ENCODE data around the gene CABLES1.
"Not testable (repeated sequence)": the region's sequence is repeated elsewhere in the genome, so short reads cannot be mapped to it uniquely, and the experiment has no call there.

The CABLES1 gene

DNA sequence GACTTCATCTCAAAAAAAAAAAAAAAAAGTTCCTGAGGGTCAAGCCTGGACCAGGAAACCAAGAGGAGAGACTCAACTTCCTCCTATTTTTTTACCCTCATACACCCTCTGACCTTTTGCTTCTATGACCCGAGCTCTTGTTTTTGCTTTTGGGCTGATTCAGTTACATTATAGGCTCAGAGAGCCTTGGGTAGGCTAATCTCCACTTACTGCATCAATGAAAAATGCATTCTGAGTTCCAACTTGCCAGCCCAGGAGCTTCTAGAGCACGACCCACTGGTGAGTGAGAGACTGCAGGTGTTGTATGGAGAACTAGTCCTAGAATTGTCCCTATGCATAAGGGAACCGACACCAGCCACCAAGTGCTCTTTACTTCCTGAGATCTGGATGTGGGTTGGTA is 91.1 kb downstream of the CABLES1 start:
- peak; percentile 14 for DNase-seq (ENCODE audit: low read depth)

DNA sequence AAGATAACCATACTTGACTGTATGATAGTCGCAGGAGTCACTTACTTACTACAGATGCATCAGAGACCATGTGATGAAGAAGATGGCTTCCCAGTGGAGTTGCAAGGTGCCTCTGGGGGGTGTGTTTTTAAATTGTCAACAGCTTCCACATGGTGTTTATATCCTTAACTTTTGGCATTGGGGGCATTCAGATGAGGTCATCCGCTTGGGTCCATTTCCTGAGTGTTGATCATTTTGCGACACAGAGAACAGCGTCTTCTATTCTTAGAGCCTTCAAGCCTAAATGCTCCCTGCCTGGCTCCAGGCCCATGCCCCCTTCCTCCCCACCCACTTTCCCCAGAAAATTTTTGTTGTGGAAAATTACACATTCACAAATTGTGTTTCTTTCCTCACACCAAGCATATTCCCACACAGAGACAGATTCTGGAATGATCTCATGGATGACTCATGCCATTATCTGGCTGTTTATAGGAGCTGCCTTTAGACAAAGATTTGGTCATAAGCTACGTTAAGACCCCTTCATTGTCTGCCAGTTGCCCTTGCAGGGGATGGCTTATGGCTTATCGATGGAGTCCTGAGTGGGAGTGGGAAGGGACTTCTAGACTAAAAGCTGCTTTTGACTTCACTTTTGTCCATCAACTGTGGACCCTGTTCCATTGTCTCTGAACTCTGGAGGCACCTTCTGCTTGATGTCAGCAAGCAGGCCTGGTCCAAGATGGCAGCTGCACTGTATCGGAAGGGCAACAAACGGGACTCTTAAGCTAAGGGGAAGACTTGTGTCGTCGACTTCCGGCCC is 91.8 kb downstream of the CABLES1 start:
- DNase-seq (ENCODE audit: low read depth), result peak; percentile 67

DNA sequence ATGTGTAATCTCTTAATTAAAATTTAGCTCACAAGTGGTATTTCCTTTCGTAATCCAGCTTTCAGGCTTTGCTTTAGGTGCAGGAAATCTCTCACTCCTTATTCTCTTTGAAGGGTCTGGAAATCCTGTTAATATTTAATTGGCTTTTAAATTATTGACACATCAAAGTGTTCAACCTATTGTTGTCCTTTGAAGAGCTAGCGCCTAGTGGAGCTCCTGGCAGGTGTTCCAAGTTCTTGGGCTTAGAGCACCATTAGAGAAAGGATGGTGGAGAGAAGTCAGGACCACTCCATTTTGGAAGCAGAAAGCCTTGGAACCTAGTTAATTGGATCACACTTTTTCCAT is 92.4 kb downstream of the CABLES1 start:
- no peak for DNase-seq (ENCODE audit: low read depth)

DNA sequence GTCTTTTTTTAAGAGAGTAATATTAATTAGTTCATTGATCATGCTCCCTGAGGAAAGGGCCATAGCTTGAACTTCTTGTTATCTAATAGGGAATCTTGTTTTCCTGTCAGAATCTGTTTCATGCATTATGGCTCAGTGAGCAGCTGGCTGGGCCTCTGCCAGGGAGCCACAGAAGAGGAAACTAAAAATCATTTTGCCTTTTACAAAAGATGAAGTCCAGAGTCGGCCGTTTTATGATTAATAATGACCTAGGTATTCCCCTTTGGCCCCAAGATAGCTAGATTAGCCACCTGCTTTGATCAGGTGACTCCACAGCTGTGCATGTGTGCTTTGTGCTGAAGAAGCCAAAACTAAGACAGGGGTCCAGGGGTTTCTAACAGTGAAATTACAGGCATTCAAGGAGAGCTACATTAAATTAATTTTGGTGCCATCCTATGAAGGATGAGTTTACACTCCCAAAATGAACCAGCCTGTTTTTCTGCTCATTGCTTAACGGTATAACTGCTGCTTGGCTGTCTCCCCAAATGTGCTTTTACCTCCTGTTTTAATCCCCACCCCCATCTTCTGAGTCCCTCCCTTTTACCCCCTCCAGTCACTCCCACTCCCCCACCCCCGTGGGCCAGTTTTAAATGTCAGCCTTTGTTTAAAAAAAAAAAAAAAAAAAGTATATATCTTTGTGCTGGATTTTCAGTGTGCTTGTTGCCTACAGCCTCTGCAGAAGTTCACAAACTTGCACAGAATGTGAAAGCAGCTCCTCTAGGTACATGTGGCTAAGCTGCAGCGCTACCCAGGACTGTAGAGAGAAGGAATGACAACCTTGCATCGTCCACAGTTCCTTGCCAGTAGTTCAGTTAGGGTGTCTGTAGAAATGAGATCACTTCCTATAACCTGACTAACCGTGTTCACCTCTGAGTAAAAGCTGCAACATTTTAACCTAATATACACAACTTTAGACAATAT is 93.1 kb downstream of the CABLES1 start:
- no peak for DNase-seq (ENCODE audit: low read depth)

DNA sequence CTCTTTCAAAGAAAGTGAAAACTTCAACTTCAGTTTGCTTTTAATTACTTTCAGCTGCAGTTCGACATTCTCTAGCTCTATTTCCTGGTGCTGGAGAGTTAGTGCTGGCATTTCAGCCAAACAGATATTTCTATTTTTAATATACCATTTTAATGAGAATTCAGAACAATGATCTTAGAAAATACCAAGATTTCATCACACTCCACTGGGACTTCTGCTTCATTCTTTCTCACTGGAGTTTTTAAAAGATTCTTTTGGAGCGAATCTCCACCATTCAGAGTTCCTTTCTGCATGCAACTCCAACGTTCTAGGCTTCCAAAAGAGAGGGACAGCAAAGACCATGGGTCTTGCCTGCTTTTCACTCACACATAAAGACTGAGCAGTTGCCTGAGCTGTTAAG is 94.2 kb downstream of the CABLES1 start:
- DNase-seq (ENCODE audit: low read depth), result peak; percentile 44

DNA sequence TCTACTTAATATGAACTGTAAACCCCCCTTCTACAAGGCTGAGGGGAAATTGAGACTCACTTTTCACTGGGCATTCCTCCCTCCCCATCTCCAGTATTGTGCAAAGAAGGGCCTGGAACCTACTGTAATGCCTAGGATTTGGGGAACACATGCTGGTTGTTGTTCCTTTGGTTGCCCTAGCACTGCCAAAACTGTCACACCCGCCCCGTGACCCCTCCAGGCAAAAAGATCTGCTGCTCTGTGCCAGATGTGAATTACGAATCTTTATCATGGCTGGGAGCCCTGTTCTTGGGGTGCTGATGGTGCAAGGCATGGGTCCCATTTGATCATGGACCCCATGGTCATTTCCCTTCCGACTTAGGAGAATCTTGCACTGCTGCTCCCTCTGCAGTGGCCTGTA is 95.4 kb downstream of the CABLES1 start:
- no peak for DNase-seq (ENCODE audit: low read depth)

DNA sequence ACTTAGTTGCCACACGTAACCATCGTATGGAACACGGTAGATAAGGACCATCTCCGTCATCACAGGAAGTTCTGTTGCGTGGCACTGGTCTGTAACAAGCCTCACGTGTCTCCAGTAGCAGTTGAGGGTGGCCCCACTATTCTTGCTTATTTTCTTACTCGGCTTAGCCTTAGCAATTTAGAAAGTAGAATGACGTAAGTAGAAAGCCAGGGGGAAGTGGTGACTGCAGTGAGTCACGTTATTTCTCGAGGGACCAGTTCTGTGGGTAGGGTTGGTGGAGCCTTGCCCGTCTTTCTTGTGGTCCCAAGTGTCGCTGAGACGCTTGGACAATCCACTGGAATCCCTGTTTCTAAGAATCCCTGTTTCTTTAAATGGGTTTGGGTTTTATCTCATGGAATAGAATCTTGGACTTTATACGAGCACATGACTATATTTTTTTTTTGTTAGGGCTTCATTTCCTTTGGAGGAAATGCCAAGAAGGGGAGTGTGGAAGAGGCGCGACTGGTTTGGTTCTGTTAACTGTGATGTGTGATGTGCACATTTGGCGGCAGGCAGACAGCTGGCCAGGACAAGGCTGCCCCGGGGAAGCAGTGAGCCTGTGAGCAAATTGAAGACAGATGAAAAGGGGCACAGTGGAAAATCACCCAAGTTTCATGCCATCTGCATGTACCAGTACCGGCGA is 96.2 kb downstream of the CABLES1 start:
- peak; percentile 94 for DNase-seq (ENCODE audit: low read depth)

DNA sequence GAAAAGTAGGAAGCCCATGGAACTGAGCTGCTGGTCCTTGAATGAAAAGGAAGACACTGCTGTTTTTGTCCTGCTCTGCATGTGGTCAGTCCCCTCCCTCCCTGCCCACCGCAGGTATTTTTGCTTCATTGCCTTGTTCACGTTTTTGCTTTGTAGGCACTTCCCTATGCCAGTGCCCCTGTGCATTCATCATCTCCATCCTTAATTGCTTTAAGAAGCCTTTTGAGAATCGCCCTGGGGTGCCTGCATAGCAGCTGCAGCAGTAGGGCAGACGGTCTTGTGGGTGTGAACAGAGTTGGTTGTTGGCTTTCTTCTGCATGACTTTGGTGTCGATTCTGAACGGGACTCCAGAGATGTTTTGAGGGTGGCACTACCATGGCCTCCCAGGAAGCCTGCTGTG is 97.0 kb downstream of the CABLES1 start:
- no peak for DNase-seq (ENCODE audit: low read depth)

DNA sequence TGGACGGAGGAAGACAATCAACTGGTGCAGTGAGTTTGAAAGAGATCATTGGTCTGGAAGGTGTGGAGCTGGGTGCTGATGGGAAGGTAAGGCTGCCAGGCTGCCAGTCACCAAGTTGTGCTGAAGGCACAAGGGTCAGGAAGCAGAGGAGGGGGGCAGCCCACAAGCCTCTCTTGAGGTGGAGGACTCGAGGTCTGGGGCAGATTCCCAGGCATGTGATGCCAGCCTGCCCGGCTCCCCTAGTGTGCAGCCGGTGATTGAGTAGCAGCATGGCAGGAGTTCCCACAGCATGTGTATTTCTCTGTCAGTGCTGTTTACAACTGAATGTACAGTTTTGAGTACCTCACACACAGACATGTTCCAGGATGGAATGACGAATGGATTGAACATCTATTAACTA is 99.3 kb downstream of the CABLES1 start:
- no peak for DNase-seq (ENCODE audit: low read depth)

DNA sequence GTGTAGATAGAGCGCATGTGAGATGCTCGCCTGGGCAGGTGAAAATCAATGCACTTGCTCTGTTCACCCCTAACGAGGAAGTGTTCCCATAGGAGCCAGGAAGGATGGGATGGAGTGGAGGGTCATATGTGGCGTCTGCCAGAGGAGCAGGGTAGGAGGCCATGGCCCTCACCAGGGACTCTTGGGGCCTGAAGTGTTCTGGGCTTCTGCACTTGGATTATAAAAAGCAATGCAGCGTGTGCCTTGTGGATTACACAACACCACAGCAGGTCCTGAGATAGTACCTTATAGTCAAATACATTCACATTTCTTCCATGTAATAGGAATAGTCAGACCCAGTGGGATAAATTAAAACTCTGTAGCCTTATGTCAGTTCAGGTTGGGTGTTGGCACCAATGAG is 100.1 kb downstream of the CABLES1 start:
- DNase-seq (ENCODE audit: low read depth), result no peak

DNA sequence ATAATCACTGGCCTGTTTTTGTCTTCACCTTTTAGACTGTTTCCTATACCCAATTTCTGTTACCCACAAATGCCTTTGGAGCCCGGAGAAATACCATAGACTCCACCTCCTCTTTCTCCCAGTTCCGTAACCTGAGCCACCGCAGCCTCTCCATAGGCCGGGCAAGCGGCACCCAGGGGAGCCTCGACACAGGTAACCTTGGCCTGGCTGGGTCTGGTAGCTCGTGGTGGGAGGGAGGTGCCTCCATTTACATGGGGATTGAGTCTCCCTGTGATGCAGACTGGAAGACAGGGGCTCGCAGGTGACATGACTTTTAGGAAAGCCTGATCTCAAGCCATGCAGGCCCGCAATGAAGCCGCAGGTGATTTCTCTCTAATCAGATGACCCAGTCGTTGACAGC is 100.6 kb downstream of the CABLES1 start:
- DNase-seq (ENCODE audit: low read depth), result no peak

DNA sequence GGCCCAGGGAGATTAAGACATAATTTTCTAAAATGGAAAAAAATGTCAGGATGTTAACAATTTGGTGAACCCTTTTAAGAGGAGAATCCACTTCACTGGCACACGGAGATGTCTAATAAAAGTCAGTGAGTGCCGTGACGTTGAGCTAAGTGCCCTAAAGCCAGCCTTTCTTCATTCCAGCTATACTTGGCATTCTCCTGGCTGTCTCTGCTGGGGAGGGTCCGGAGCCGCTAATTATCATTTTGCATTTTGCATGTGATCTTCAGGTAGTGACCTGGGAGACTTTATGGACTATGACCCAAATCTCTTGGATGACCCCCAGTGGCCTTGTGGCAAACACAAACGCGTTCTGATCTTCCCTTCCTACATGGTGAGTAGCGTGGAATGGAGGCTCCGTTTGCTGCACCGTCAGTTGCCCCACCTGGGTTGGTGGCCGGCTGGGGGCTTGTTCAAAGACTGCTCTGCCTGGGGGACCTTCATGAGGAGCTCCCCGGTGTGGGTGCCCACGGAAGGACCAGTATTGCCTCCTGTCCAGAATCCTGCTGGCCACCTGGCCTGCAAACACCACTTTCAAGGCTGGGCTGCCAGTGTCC is 101.7 kb downstream of the CABLES1 start:
- DNase-seq (ENCODE audit: low read depth), result no peak

DNA sequence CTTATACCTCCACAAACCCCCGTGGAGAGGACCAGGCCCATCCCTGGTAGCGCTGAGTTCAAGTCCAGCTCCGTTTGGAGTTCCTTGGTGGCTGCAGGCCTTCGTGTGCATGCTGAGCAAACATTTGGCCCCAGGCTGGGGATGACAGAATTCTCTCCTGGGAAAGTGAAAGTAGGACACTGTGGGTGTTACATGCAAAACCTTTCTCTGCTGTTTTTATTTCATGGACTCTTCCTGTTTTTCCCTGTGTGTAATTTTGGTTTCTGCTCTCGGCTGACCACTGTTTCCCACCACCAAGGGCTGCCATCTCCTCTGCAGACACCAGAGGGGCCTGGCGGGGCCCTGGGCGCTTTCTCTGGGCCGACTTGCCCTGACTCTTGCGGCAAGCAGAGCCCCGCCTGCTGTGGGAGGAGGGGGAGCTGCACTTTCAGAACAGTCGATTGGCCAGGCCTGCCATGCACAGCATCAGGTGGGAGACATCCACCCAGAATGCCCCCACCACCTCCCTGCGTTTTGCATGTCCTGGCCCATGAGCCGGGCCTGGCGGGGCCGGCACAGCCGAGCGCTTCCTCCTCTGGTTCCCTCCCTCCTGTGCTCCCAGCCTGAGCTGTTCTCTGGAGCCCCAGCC is 102.4 kb downstream of the CABLES1 start:
- no peak for DNase-seq (ENCODE audit: low read depth)

DNA sequence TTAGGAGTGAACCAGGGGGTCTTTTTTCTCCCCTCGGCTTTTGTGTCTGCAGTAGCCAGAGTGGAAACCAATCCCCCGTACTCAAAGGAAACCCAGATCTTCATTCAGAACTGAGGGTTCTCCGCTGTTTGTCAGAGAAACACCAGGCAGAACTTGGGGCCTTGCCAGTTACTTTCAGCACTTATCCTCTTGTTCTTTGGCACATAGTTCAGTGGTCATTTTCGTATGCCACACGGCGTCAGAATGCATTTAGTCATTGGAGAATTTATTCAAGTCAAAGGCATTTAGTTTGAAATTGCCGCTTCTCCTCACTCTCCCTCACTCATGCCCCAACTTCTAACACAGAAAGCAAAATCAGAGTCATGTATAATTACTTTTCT is 102.9 kb downstream of the CABLES1 start:
- peak; percentile 70 for DNase-seq (ENCODE audit: low read depth)

DNA sequence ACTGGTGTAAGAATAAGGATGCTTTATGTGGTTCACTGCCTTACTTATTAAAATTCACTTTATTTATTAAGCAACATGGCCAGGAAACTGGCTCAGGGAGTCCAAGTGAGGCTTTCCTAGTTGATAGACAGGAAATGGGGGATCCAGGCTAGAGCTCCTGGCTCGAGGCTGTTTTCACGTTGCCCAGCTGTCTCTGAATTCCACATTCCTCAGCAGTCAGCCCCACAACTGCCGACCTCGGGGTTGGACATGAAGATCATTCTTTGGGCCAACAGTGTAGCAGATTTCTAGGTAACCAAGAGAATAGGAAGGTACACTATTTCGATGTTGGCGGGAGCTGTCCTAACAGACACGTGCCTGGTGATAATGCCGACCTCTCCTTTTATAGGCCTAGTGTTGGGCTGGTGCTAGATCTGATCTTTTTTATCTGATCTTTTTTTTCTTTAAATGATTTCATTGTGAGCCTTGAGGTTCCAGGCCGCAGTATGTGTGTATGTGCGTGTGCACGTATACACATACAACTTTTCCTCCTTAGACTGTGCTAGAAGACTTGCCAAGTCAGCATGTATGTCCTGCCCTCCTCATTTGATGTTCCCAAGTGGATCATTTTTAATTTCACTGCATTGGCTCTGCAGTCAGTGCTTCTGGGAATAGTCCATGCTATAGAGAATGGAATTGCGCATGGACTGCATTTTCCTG is 103.5 kb downstream of the CABLES1 start:
- DNase-seq (ENCODE audit: low read depth), result no peak

DNA sequence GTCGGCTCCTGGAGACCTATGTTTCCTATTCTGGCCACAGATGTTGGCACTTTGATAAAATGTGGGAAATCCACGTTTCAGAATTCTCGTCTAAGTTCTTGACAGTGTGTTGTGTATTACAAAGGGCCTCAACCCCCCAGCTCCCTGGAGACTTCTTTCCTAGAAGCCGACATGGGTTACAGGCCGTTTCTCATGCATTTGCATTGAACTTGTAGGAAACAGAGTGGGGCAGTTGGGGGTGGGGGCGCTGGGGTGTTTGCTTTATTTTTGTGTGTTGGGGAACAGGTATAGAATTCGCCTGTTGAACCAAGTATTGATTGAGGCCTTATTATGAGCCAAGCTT is 104.0 kb downstream of the CABLES1 start:
- no peak for DNase-seq (ENCODE audit: low read depth)

DNA sequence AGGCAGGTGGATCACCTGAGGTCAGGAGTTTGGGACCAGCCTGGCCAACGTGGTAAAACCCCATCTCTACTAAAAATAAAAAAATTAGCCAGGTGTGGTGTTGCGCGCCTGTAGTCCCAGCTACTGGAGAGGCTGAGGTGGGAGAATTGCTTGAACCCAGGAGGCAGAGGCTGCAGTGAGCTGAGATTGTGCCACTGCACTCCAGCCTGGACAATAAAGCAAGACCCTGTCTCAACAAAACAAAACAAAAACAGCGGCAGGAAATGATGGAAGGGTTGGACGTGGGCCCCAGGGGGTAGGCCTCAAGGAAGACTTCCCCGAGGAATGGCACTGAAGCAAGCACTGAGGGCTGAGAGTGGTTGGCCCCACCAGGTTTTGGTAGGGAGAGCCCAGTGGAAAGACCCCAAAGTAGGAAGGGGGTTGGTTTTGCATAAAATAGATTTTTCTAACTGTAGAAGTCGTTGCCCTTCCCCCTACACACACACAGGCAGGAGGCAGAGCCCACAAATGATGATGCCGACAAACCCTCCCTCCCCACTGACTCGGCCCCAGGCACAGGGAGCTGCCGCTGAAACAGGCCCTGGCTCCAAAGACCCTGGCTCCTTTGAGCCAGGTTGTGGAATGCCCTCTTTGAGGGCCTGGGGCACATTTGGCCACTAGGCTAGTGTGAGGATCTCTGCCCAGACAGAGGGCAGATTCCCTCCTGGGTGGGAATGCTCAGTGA is 104.8 kb downstream of the CABLES1 start:
- DNase-seq (ENCODE audit: low read depth), result no peak

DNA sequence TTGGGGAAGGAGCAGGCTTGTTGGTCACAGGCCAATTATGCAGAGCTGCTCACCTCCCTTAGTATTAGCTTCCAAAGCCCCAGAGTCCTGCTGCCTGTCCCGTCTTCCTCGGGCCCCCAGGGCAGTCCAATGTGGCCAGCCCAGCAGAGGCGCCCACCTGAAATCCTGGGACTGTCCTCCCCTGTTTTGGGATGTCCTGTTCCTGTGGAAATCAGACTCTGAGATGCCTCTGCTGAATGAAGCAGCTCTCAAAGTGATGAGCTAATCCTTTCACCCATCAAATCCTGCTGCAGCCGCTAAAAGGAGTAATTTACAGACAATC is 105.3 kb downstream of the CABLES1 start:
- no peak for DNase-seq (ENCODE audit: low read depth)

DNA sequence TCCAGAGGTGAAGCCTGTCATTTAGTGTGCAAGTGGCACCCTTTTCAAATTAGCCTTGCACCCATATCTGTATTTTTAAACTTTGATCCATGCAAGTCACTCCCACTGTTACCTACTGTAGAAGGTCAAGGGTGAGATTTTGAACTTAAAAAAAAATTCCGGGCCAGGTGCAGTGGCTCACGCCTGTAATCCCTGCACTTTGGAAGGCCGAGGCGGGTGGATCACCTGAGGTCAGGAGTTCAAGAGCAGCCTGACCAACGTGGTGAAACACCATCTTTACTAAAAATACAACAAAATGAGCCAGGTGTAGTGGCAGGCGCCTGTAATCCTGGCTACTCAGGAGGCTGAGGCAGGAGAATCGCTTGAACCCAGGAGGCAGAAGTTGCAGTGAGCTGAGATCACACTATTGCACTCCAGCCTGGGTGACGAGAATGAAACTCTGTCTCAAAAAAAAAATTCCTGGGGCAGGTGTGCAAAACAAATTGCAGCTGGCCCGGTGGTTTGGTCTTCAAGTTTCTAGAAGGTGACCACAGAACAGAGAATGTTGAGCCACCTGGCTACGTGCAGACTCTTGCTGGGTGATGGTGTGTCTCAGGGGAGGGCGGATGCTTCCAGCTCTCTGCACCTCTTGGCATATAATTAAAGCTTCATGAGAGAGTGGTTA is 106.7 kb downstream of the CABLES1 start:
- not testable (repeated sequence) for DNase-seq (ENCODE audit: low read depth)

DNA sequence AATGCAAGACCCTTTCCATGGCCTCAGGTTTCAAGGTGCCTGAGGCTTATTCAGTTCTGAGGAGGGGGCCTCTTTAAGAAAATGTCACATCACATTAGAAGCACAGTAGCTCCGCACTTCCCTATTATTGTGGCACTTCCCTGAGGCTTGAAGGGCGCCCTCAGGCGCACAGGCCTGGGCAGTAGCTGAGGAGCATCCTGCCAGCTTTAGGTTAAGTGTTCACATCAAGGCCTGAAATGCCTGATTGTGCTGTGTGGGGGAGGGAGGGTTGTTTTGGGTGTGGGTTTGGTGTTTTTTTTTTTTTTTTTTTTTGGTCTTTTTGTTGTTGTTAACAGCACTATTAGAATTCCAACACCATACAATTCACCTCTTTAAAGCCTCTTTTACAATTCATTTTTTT is 107.9 kb downstream of the CABLES1 start:
- DNase-seq (ENCODE audit: low read depth), result no peak
